T-helper 1 cell treated with Interleukin-12 subunit alpha and Interleukin-12 subunit beta and Interleukin-4 antibody, amounts not matched to agents 30 ng/mL and 1 ng/mL, for 36 hours (primary cell): ENCODE data around the gene TCN1. TPM values are rescaled to one million over a fixed set of nuclear protein-coding genes. Genes with fewer than 3 reads are reported as not detected.
"Not testable (repeated sequence)": the region's sequence is repeated elsewhere in the genome, so short reads cannot be mapped to it uniquely, and the experiment has no call there.

Experiments
- intact Hi-C: fragments of 100-400 bp; cut with micrococcal nuclease; formaldehyde crosslinking; loops from one replicate; pipeline ENCODE4 v1.15.1; 2024
- total RNA-seq: library from RNA; stranded (reverse); gene quantifications from 2 replicates; pipeline ENCODE4 v1.2.3, GENCODE V29; 2022

TCN1 gene, protein sequence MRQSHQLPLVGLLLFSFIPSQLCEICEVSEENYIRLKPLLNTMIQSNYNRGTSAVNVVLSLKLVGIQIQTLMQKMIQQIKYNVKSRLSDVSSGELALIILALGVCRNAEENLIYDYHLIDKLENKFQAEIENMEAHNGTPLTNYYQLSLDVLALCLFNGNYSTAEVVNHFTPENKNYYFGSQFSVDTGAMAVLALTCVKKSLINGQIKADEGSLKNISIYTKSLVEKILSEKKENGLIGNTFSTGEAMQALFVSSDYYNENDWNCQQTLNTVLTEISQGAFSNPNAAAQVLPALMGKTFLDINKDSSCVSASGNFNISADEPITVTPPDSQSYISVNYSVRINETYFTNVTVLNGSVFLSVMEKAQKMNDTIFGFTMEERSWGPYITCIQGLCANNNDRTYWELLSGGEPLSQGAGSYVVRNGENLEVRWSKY
- not detected in 2 replicates for total RNA-seq

DNA sequence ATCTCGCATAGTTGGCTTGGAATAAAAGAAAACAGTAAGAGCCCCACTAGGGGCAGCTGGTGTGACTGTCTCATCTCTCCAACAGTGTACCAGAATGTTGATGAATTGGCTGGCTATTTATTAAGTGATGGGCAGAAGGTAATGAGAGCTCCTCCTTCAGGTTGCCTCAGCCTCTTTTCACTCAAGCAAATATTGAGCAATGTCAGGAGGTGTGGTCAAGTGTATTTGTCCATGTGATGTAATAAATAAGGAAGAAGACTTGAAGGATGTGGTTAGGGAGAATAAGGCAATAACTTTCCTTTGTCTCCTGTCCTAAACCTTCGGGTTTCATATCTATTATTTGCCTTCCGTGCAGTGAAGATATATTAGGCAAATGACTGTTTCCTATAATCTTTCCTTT, at the start of gene TCN1:
TSS of gene TCN1 (minus strand) at position 91 of the 400 bp plus-strand sequence. CDS start at position 74, 17 bp downstream.
- intact Hi-C loops = no loop called here

DNA sequence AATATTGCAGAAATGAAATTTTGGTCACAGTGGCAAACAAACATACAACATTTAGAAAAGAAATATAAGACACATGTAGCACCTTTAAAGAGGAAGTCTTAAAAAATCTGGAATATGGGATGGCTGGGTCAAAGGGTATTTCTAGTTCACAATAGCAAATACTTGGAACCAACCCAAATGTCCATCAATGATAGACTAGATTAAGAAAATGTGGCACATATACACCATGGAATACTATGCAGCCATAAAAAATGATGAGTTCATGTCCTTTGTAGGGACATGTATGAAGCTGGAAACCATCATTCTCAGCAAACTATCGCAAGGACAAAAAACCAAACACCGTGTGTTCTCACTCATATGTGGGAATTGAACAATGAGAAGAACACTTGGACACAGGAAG, 37.3 kb upstream of the TCN1 start:
- intact Hi-C loops = not testable (repeated sequence)

GRCh38 chr11:59901306-59901705, 35.0 kb upstream of the TCN1 start:
- intact Hi-C loops = no loop called here

- intact Hi-C loops = no loop called here
These were observed 34.3 kb upstream of the TCN1 start for GRCh38 chr11:59900366-59901126.

GRCh38 chr11:59899532-59899931, 33.2 kb upstream of the TCN1 start:
- intact Hi-C loops = no loop called here

- intact Hi-C loops = no loop called here
These were observed 32.4 kb upstream of the TCN1 start for GRCh38 chr11:59898650-59899049.

- intact Hi-C loops = no loop called here
These were observed 31.8 kb upstream of the TCN1 start for GRCh38 chr11:59898046-59898445.

DNA sequence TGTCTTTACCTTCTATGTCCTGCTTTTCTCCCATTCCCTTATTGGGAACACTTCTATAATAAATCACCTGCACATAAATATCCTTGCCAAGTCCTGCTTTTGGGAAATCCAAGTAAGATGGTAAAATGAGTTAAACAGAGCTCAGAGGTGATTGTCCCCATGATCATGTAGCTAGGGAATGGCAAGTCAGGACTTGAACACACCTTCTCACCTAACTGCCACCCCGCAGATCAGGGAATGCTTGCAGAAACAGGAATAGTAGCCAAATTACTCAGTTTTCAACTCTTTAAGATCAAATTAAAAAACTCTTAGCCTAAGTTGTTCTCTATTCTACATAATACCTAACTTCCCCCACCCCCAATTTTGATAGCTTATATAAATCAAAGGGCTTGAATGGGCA, 28.3 kb upstream of the TCN1 start:
- intact Hi-C loops = no loop called here

DNA sequence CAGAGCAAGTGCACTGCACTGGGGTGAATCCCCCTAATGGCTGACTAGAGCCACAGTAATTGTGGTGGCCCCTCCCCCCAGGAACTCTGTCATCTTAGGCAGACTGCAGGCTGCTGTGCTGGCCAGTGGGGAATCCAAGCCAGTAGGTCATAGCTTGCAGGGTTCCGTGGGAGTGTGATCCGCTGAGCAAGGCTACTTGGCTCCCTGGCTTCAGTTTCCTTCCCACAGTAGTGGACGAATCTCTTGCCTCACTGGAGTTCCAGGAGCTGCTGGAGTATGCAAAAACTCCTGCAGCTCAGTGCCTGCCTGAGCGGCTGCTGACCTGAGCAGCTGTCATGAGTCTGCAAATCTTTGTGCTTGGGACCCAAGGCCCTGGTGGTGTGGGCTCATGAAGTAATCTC, 25.5 kb upstream of the TCN1 start:
- intact Hi-C loops = no loop called here

DNA sequence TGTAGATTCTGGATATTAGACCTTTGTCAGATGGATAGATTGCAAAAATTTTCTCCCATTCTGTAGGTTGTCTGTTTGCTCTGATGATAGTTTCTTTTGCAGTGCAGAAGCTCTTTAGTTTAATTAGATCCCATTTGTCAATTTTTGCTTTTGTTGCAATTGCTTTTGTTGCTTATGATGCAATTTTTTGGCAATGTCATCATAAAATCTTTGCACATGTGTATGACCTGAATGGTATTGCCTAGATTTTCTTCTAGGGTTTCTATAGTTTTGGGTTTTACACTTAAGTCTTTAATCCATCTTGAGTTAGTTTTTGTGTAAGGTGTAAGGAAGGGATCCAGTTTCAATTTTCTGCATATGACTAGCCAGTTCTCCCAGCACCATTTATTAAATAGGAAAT, 20.9 kb upstream of the TCN1 start:
- intact Hi-C loops = not testable (repeated sequence)

GRCh38 chr11:59883597-59883996, 17.3 kb upstream of the TCN1 start:
- intact Hi-C loops = no loop called here

DNA sequence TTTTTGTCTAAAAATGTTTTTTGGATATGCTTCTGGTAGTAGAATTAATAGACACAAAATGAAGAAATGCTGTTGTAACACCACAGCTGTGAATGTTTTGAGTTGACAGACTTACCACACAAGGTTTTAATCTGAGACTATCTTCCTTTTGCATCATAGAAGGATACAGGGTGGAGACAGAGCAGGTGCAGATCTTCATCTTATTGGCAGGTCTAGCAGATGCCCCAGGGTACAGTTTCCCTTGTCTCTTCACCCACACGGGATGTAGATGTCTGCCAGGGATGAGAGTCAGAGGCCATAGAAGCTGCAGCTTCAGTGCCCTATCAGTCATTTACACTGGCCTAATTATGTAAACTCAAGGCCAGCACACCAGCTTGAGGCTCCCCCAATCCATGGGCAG, 13.3 kb upstream of the TCN1 start:
- intact Hi-C loops = no loop called here

DNA sequence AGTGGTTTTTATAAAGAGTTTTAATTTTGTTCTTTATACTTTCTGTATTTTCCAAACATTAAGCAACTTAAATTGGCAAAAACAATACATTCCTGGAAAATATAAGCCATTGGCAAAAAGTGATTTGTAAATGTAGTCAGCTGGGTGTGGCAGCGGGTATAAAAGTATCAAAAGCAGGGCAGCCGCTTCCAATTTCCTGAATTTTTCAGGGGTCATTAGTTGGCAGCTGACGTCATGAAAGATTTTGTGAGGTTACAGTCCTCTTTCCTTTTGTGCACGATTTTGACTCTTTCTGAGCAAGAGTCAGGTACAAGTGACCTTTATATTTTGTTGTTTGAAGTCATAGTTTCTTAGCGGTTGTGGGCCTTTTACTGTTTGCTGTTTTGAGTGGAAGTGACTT, 12.3 kb upstream of the TCN1 start, which contains the start of gene OOSP3:
TSS of gene OOSP3 (plus strand) at position 208 of the 400 bp plus-strand sequence. CDS start at position 235, 27 bp downstream.
- intact Hi-C loops = no loop called here

GRCh38 chr11:59877784-59878183, 11.5 kb upstream of the TCN1 start:
- intact Hi-C loops = no loop called here

DNA sequence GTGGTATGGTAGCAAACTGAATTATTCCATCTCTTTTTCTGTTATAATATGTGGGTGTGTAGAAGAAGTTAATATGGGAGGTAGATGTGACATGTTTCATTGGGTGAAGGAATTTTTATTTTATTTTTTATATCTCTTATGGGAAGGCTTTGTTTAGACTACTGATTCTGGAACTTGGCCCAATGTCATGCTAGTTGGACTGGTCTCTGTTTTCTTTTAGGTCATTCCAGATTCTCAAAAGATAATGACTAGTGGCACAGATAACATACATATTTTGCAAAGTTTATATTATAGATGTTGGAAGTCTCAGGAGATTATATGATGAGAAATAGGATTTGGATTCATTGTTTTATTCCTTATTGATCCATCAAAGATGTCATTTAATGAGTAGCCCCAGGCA, 11.0 kb upstream of the TCN1 start:
- intact Hi-C loops = no loop called here

GRCh38 chr11:59875856-59876519, 9.7 kb upstream of the TCN1 start:
- intact Hi-C loops = no loop called here

DNA sequence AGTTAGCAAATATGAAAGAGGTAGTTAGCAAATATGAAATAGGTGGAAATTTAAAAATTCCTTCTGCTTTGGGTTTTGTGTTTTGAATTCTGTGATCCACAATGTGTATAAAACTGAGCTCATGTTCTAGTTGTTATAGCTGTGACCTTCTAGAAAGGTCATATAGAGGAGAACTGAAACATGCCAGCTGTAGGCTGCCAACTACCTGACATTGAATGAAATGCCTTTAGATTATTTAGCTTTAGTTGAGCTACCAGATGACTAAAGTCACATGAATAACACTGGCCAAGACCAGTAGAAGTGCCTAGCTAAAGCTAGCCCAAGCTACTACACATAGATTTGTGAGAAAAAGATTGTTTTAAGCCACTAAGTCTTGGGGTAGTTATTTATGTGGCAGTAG, 5.8 kb upstream of the TCN1 start:
- intact Hi-C loops = no loop called here

DNA sequence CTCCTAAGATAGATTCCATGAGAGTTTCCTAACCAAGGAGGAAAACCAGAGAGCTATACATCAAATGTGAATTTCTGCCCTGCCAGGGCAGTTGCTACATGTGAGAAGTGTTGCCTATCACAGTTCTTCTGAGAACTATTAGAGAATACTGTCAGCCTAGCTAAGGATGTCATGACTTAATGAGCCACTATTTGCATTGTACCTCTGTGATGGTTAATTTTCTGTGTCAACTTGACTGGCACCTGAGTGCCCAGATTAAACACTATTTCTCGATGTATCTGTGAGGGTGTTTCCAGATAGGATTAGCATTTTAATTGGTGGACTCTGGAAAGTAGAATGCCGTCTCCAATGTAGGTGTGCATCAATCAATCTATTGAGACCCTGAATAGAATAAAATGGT, 1.7 kb upstream of the TCN1 start:
- intact Hi-C loops = no loop called here

- intact Hi-C loops = no loop called here
These were observed 549 bp upstream of the TCN1 start for GRCh38 chr11:59866836-59867235.

- intact Hi-C loops = no loop called here
These were observed 1.3 kb downstream of the TCN1 start for GRCh38 chr11:59865031-59865430.

DNA sequence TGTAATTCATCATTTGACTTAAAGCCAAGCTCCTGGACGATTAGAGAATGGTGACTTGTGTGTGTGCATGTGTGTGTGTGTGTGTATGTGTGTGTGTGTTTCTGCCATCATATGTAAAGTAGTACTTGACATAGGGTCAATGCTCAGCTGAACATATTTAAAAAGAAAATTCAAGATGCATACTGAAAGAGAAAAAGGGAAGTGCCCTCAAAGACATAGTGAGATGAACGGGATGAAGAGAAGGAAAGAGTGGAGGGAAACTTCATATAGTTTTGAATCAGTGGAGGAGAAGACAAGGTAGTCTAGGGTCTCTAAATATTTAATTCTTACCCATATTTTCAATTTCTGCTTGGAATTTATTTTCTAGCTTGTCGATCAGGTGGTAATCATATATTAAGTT, 4.0 kb downstream of the TCN1 start:
- intact Hi-C loops = no loop called here

DNA sequence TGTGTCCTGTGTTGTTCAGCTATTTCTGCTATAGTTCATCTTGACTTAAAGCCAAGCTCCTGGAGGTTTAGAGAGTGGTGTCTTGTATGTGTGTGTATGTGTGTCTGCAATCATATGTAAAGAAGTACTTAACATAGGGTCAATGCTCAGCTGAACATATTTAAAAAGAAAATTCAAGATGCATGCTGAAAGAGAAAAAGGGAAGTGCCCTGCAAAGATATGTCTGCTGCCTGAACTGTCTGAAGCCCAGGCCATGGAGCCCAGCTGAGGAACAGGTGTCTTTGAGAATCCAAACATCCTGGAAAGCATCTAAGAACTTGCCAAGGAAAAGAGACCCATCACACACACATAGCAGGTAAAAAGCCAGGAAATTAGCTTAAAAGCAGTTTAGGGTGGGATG, 6.6 kb downstream of the TCN1 start:
- intact Hi-C loops = no loop called here
